ENCODE measurements around the gene KCTD16. TPM values are rescaled to one million over a fixed set of nuclear protein-coding genes. Genes with fewer than 3 reads are reported as not detected.

Gene KCTD16
- total RNA-seq, 1 experiment from 2014 or later = 0.29 TPM

DNA sequence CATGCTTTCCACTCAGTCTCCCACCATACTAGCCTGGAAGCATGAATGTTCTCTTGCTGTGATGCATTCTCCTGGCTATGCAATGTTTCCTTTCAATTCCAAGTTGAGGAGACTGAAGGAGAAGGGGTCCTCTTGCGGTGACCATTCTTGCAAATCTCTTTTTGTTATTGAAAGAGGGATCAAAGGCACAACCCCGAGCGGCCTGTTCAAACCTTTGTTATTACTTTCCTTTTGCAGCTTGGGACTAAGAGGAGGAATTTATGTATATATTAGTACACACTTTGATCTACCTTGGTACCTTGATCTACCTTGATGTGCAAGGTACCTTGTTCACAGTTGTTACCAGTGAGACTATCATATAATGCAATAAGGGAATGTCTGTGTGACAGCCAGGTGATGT lies 147.3 kb downstream of the KCTD16 start:
- no TSS peak for BruUV-seq (replicated peaks)
- no peak for TF ChIP-seq CTCF (IDR thresholded peaks at IDR 0.05; ENCODE audit: insufficient read depth in 1 of 2, low read depth in 1 of 2, low read length in 1 of 2, severe bottlenecking in 1 of 2, unreplicated experiment in 1 of 2)
- Mint-ChIP-seq H3K27ac (ENCODE audit: unreplicated experiment) (no peak overlapping the region), H3K27me3 (ENCODE audit: insufficient read depth, unreplicated experiment) (no peaks in the 10 kb centered on the region), H3K4me3 (ENCODE audit: unreplicated experiment) (no peak overlapping the region), H3K4me1 (ENCODE audit: low read depth, unreplicated experiment) (no peaks in the 10 kb centered on the region), H3K9me3 (ENCODE audit: unreplicated experiment) (no peaks in the 10 kb centered on the region), H3K36me3 (ENCODE audit: insufficient read depth, unreplicated experiment) (no peaks in the 10 kb centered on the region)
- CTCF ChIA-PET = no interaction called here
- H3K27me3 ChIP-seq (replicated peaks; ENCODE audit: control insufficient read depth, insufficient read depth, low read length) = no peaks in the 10 kb centered on the region
- peaks cover 10% of the 10 kb centered on the region for H3K4me1 ChIP-seq
- intact Hi-C loops (cut with micrococcal nuclease; ENCODE audit: unreplicated experiment) = no loop called here
- POLR2A ChIA-PET = no interaction called here
- H3K36me3 ChIP-seq (ENCODE audit: control insufficient read depth, insufficient read depth, low read length) = no peaks in the 10 kb centered on the region
- H3K9me3 ChIP-seq = no peaks in the 10 kb centered on the region
- no peak overlapping the region for H3K4me3 ChIP-seq (ENCODE audit: low read depth, low read length)
- DNase-seq = no peak

DNA sequence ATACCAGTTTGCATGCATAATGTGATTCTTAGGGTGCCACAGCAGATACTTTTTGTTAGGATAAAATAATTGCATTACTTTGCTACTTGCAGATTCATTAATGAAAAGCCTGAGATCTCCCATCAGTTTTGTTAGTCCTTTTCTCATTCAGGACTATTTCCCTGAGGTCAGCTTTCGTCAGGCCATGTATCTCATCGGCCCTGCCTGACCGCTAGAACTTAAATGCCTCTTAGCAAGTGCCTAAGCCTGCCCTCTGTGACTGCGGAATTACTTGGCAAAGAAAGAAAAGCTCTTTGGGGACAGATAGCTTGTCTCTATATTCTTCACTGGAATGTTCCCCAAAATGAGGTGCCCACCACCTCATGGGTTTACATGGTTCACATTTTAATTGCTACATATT lies 147.8 kb downstream of the KCTD16 start:
- no peak for DNase-seq
- H3K36me3 Mint-ChIP-seq (ENCODE audit: insufficient read depth, unreplicated experiment) = no peaks in the 10 kb centered on the region
- no peaks in the 10 kb centered on the region for H3K9me3 Mint-ChIP-seq (ENCODE audit: unreplicated experiment)
- BruUV-seq (replicated peaks) = no TSS peak
- Histone ChIP-seq H3K36me3 (ENCODE audit: control insufficient read depth, insufficient read depth, low read length) (no peaks in the 10 kb centered on the region), H3K4me3 (ENCODE audit: low read depth, low read length) (no peak overlapping the region), H3K27me3 (replicated peaks; ENCODE audit: control insufficient read depth, insufficient read depth, low read length) (no peaks in the 10 kb centered on the region), H3K4me1 (peaks cover 10% of the 10 kb centered on the region), H3K9me3 (no peaks in the 10 kb centered on the region)
- no peak overlapping the region for H3K4me3 Mint-ChIP-seq (ENCODE audit: unreplicated experiment)
- intact Hi-C loops (cut with micrococcal nuclease; ENCODE audit: unreplicated experiment) = no loop called here
- no peaks in the 10 kb centered on the region for H3K27me3 Mint-ChIP-seq (ENCODE audit: insufficient read depth, unreplicated experiment)
- no peaks in the 10 kb centered on the region for H3K4me1 Mint-ChIP-seq (ENCODE audit: low read depth, unreplicated experiment)
- ChIA-PET POLR2A (no interaction called here), CTCF (no interaction called here)
- TF ChIP-seq CTCF (IDR thresholded peaks at IDR 0.05; ENCODE audit: insufficient read depth in 1 of 2, low read depth in 1 of 2, low read length in 1 of 2, severe bottlenecking in 1 of 2, unreplicated experiment in 1 of 2) = no peak
- no peak overlapping the region for H3K27ac Mint-ChIP-seq (ENCODE audit: unreplicated experiment)

DNA sequence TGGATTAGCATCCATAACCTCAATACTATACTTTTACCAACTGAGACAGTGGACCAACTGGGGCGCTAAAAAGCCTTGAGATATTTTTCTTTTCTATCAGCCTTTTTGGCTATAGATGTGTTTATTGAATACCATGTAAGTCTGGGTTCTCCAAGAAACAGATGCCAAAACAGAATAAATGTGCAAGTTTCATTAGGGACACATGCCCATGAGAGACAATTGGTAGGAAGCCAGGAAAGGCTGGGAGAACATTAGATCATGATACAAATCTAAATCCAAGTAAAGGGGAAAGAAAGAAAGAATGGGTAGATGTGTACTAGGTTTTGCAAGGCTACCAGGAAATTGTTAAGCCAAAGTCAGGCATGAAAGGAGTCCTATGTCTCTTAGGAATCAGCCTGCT lies 152.5 kb downstream of the KCTD16 start:
- H3K27ac Mint-ChIP-seq (ENCODE audit: unreplicated experiment) = no peak overlapping the region
- no peak for DNase-seq
- no peak overlapping the region for H3K4me3 Mint-ChIP-seq (ENCODE audit: unreplicated experiment)
- H3K4me3 ChIP-seq (ENCODE audit: low read depth, low read length) = no peak overlapping the region
- no peaks in the 10 kb centered on the region for H3K4me1 ChIP-seq
- no peaks in the 10 kb centered on the region for H3K36me3 Mint-ChIP-seq (ENCODE audit: insufficient read depth, unreplicated experiment)
- H3K27me3 Mint-ChIP-seq (ENCODE audit: insufficient read depth, unreplicated experiment) = no peaks in the 10 kb centered on the region
- H3K27me3 ChIP-seq (replicated peaks; ENCODE audit: control insufficient read depth, insufficient read depth, low read length) = no peaks in the 10 kb centered on the region
- TF ChIP-seq CTCF (IDR thresholded peaks at IDR 0.05; ENCODE audit: insufficient read depth in 1 of 2, low read depth in 1 of 2, low read length in 1 of 2, severe bottlenecking in 1 of 2, unreplicated experiment in 1 of 2) = no peak
- intact Hi-C loops (cut with micrococcal nuclease; ENCODE audit: unreplicated experiment) = no loop called here
- H3K4me1 Mint-ChIP-seq (ENCODE audit: low read depth, unreplicated experiment) = no peaks in the 10 kb centered on the region
- H3K9me3 ChIP-seq = no peaks in the 10 kb centered on the region
- no peaks in the 10 kb centered on the region for H3K9me3 Mint-ChIP-seq (ENCODE audit: unreplicated experiment)
- ChIA-PET CTCF (no interaction called here), POLR2A (no interaction called here)
- BruUV-seq (replicated peaks) = no TSS peak
- no peaks in the 10 kb centered on the region for H3K36me3 ChIP-seq (ENCODE audit: control insufficient read depth, insufficient read depth, low read length)
